NCI-H1417 (cell line): ENCODE results near the gene DCLRE1C.
A peak's percentile ranks its signal among the peaks of the same experiment; 100 is the strongest.
"Not testable (repeated sequence)": the region's sequence is repeated elsewhere in the genome, so short reads cannot be mapped to it uniquely, and the experiment has no call there.

Experiments
- DNase-seq, 3 experiments: peaks; one replicate each; lab custom pipeline; 2025; lab: John Stamatoyannopoulos, UW

Gene DCLRE1C

GRCh38 chr10:14945108-14945507, 8.8 kb downstream of the DCLRE1C start:
- DNase-seq, result no peak

- not testable (repeated sequence) for DNase-seq
These were observed 11.0 kb downstream of the DCLRE1C start for GRCh38 chr10:14942950-14943338.

- DNase-seq, result not testable (repeated sequence)
These were observed 11.5 kb downstream of the DCLRE1C start for GRCh38 chr10:14942147-14942949.

- not testable (repeated sequence) for DNase-seq
These were observed 14.9 kb downstream of the DCLRE1C start for GRCh38 chr10:14938971-14939370.

GRCh38 chr10:14936584-14936983, 17.3 kb downstream of the DCLRE1C start:
- DNase-seq, result no peak

GRCh38 chr10:14930610-14931009, 23.3 kb downstream of the DCLRE1C start:
- no peak for DNase-seq

GRCh38 chr10:14926722-14927416, 27.0 kb downstream of the DCLRE1C start:
- no peak for DNase-seq

- no peak for DNase-seq
These were observed 27.8 kb downstream of the DCLRE1C start for GRCh38 chr10:14926061-14926470.

- DNase-seq, result no peak
These were observed 28.6 kb downstream of the DCLRE1C start for GRCh38 chr10:14925268-14925667.

GRCh38 chr10:14924013-14924412, 29.9 kb downstream of the DCLRE1C start:
- DNase-seq, result no peak

GRCh38 chr10:14918964-14919363, 34.9 kb downstream of the DCLRE1C start:
- no peak for DNase-seq

GRCh38 chr10:14917827-14918226, 36.1 kb downstream of the DCLRE1C start:
- DNase-seq, result no peak

- DNase-seq, result no peak
These were observed 37.3 kb downstream of the DCLRE1C start for GRCh38 chr10:14916600-14916999.

GRCh38 chr10:14911801-14912200, 42.1 kb downstream of the DCLRE1C start:
- DNase-seq, result no peak

GRCh38 chr10:14910953-14911352, 42.9 kb downstream of the DCLRE1C start:
- no peak for DNase-seq

GRCh38 chr10:14909101-14909500, 44.8 kb downstream of the DCLRE1C start:
- no peak for DNase-seq

GRCh38 chr10:14907591-14907990, 46.3 kb downstream of the DCLRE1C start:
- DNase-seq, result not testable (repeated sequence)

- DNase-seq, result no peak
These were observed 47.1 kb downstream of the DCLRE1C start for GRCh38 chr10:14906765-14907164.

- no peak for DNase-seq
These were observed 48.0 kb downstream of the DCLRE1C start for GRCh38 chr10:14905890-14906289.

- no peak for DNase-seq
These were observed 49.0 kb downstream of the DCLRE1C start for GRCh38 chr10:14904864-14905263.

- peak in 1 of 3 experiments; percentile 5 for DNase-seq
These were observed 49.6 kb downstream of the DCLRE1C start for GRCh38 chr10:14904316-14904732.

GRCh38 chr10:14891151-14891550, 62.7 kb downstream of the DCLRE1C start:
- no peak for DNase-seq

GRCh38 chr10:14889318-14889717, 64.6 kb downstream of the DCLRE1C start:
- no peak for DNase-seq
